BJ (cell line): ENCODE measurements around the gene SHC2. TPM values are rescaled to one million over a fixed set of nuclear protein-coding genes. Genes with fewer than 3 reads are reported as not detected.

Experiments used
- CTCF ChIA-PET: fragments of 350-600 bp; formaldehyde crosslinking; extraction: SDS; loops from one replicate; lab custom pipeline; 2021; ENCODE audit warnings: antibody characterized with exemption, inconsistent platforms; lab: Yijun Ruan, JAX
- POLR2A ChIA-PET: fragments of 300-600 bp; sonication (Branson Sonifier 250); formaldehyde crosslinking; extraction: SDS; loops from one replicate; lab custom pipeline; 2021; ENCODE audit warnings: antibody characterized with exemption; lab: Charles Lee
- DNase-seq: peaks from one replicate; pipeline ENCODE4 v3.0.0-alpha.2; 2011; ENCODE audit warnings: low read depth
- H3K27me3 ChIP-seq: 2 replicates; pipeline ENCODE4 v1.6.0; 2011; ENCODE audit warnings: low read length; ENCODE audit not compliant: control insufficient read depth, insufficient read depth
- H3K36me3 ChIP-seq: 2 replicates; pipeline ENCODE4 v1.5.1; 2011; ENCODE audit warnings: low read length; ENCODE audit not compliant: control insufficient read depth, insufficient read depth
- H3K4me3 ChIP-seq: 2 replicates; pipeline ENCODE4 v1.5.1; 2011; ENCODE audit warnings: low read depth, mild to moderate bottlenecking, control low read depth, low read length
- CTCF ChIP-seq: IDR thresholded peaks from 2 replicates; pipeline ENCODE4 v1.5.1; 2011; ENCODE audit warnings: low read depth, mild to moderate bottlenecking, control low read depth, inconsistent platforms, low read length, moderate library complexity; ENCODE audit not compliant: insufficient read depth
- polyA plus RNA-seq: library from polyadenylated mRNA; depleted of rRNA; stranded (reverse); fragments of >200 nt; gene quantifications from 2 replicates; pipeline ENCODE4 v1.2.3, GENCODE V29; 2011

The SHC2 gene
- polyA plus RNA-seq, 1 experiment = 3.4 TPM

DNA sequence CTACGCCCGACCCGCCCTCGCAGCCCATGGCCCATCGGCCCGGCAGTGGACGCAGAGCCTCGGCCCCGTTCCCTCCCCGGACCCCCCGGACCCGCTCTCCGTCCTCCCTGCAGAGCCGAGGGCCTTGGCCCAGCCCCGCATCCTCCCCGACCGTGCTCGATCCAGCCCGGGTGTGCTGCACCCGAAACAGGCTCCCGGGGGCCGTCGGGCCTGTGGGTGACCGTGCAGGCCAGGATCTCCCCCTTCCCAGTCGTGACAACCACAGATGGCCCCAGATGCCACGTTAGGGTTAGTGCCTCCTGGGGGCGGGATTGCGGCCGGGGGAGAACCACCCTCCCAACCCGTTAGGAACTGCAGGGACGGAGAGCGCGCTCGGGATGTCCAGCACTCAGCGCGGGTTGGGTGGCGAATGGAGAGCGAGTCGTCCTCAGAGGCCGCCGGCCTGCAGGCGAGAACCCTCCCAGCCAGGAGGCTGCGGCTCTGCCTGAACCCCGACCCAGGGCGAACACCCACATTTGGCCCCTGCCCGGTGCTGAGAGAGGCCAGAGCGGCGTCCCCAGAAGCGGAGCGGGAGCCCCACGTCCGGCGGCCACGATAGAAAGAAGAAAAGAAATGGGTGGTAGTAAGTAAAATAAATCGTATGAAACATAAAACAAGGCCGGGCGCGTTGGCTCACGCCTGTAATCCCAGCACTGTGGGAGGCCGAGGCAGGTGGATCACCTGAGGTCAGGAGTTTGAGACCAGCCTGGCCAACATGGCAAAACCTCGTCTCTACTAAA is 28.8 kb upstream of the SHC2 start:
- peaks cover 2% of the 10 kb centered on the region; the same call in 1 of the 2 replicates for H3K27me3 ChIP-seq
- no peaks in the 10 kb centered on the region for H3K36me3 ChIP-seq
- CTCF ChIA-PET = interaction anchor here (0.9 to 1.6 kb wide), 2 partner anchors 17 to 21 kb away, joined by 3 to 6 read pairs; no protein-coding TSS in a partner anchor
- H3K4me3 ChIP-seq = peak overlapping the region; percentile 92
- POLR2A ChIA-PET = interaction anchor here (0.6 to 0.7 kb wide), 2 partner anchors 162 to 779 kb away, joined by 3 to 4 read pairs; no protein-coding TSS in a partner anchor
- no peak for DNase-seq
- peak; percentile 29 for TF ChIP-seq CTCF

GRCh38 chr19:488505-489417 is 27.9 kb upstream of the SHC2 start:
- DNase-seq = peak; percentile 59
- H3K4me3 ChIP-seq = peak overlapping the region; percentile 92
- peaks cover 2% of the 10 kb centered on the region; the same call in 1 of the 2 replicates for H3K27me3 ChIP-seq
- TF ChIP-seq CTCF = no peak
- ChIA-PET POLR2A (interaction anchor here (0.6 to 0.7 kb wide), 2 partner anchors 161 to 780 kb away, joined by 3 to 4 read pairs; no protein-coding TSS in a partner anchor), CTCF (interaction anchor here (0.9 to 1.6 kb wide), 2 partner anchors 18 to 22 kb away, joined by 3 to 6 read pairs; no protein-coding TSS in a partner anchor)
- no peaks in the 10 kb centered on the region for H3K36me3 ChIP-seq

DNA sequence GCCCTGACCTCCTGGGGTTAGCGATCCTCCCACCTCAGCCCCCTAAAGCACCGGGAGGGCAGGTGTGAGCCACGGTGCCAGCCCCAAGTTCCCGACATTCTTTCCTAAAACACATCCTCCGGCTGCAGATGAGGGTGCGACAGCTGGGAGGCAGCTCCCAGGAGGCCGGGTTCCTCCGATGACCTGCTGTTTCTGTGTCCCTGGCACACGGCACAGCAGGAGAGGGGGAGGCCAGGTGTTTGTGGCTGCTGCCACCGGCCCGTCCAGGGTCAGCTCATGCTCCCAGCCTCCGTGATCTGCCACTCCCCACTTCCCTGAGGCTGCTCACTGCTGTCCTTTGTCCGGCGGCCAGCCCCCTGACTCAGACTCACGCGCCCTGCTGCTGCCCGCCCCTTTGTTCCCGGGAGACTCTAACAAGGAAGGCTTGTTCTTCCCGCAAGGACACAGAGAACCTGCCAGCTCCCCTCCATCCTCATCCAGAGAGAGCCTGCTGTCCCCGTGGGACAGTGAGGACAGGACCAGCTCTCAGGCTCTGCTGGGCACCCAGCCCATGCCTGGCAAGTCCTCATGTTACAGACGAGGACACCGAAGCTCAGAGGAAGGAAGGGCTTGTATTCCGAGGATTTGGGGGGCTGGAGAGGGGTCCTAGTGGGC is 24.9 kb upstream of the SHC2 start:
- CTCF ChIA-PET = interaction anchor here (1.2 to 2.8 kb wide), 3 partner anchors 21 to 25 kb away, joined by 3 to 11 read pairs (median 6); no protein-coding TSS in a partner anchor
- DNase-seq = no peak

GRCh38 chr19:485077-485476 is 24.2 kb upstream of the SHC2 start:
- DNase-seq = no peak
- POLR2A ChIA-PET = no interaction called here

More for the DNA sequence above, 24.9 kb upstream of the SHC2 start:
- Histone ChIP-seq H3K36me3 (no peaks in the 10 kb centered on the region), H3K27me3 (peaks cover 2% of the 10 kb centered on the region; the same call in 1 of the 2 replicates), H3K4me3 (no peak overlapping the region)
- POLR2A ChIA-PET = no interaction called here
- TF ChIP-seq CTCF = no peak

More at GRCh38 chr19:485077-485476, 24.2 kb upstream of the SHC2 start:
- Histone ChIP-seq H3K36me3 (no peaks in the 10 kb centered on the region), H3K4me3 (no peak overlapping the region), H3K27me3 (peaks cover 2% of the 10 kb centered on the region; the same call in 1 of the 2 replicates)
- CTCF ChIA-PET = interaction anchor here (1.2 to 2.8 kb wide), 3 partner anchors 21 to 26 kb away, joined by 3 to 11 read pairs (median 6); no protein-coding TSS in a partner anchor
- no peak for TF ChIP-seq CTCF
